Esophagus squamous epithelium (tissue), 4 donors: Measurements from ENCODE around the gene RNF113B.

Source experiments
- CTCF ChIP-seq, 6 experiments: fragments of 450-650 bp in 4 of 6; fragments of 200-600 bp in 2 of 6; sonication (generic) in 2 of 6; IDR thresholded peaks; one replicate each; pipeline ENCODE4 v1.5.1; 2016 to 2019; ENCODE audit warnings: antibody characterized with exemption in 6 of 6, mild to moderate bottlenecking in 4 of 6, moderate library complexity in 4 of 6
- POLR2A ChIP-seq, 4 donors: fragments of 450-650 bp; IDR thresholded peaks; one replicate each; pipeline ENCODE4 v1.6.1; 2017; ENCODE audit warnings: antibody characterized with exemption in 4 of 4, mild to moderate bottlenecking in 4 of 4, moderate library complexity in 3 of 4

- TF ChIP-seq CTCF (IDR thresholded peaks at IDR 0.05), result no peak
- no peak for TF ChIP-seq POLR2A (IDR thresholded peaks at IDR 0.05)
Measured at GRCh38 chr13:98180092-98180491, 3.0 kb upstream of the RNF113B start.
